Stimulated activated CD8-positive, alpha-beta memory T cell treated with anti-CD3 and anti-CD28 coated beads, Interleukin-12 subunit alpha, Interleukin-12 subunit beta, amount 100 ng/mL, for 1 hour (primary cell): ENCODE measurements around the gene HPGDS.
"Not testable (repeated sequence)": the region's sequence is repeated elsewhere in the genome, so short reads cannot be mapped to it uniquely, and the experiment has no call there.

Source experiments
- DNase-seq: peaks from one replicate; pipeline ENCODE4 v3.0.0-alpha.2; 2020; ENCODE audit warnings: low read depth

The HPGDS gene

DNA sequence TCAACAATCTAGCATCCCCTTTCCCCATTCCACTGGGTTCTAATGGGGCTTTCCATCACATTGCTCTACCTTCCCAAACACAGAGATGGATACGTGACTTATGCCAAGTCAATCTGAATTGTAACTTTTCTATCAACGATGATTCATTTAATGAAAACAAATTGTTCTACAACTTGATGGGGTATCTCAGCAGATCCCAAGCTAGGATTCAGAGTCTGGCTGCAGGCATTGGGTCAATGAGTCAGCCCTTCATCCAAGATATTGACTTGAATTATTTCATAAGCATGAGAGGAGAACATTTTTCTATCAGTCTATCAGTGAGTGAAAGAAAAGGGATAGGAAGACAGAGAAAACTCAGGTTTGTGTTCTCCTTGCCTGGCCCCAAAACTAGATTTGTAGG is 15.0 kb upstream of the HPGDS start:
- no peak for DNase-seq

DNA sequence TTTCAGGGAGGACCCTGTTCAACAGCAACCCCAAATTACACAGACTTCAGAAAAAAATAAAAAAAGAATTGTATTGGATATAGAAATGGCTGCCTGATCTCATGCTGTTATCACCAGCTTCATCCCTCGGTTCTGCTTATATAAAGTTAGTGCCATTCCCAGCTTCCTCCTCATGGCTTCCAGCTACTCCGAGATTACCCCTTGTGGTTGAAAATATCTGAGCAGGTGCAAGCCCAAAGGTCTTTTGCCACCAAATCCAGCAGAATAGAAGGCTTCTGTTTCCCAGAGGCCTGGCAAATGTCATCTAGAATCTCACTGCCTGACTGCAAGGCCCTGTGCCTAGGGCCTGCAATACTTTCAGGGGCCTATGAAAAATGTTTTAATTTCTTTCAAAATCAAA is 13.8 kb upstream of the HPGDS start:
- no peak for DNase-seq

DNA sequence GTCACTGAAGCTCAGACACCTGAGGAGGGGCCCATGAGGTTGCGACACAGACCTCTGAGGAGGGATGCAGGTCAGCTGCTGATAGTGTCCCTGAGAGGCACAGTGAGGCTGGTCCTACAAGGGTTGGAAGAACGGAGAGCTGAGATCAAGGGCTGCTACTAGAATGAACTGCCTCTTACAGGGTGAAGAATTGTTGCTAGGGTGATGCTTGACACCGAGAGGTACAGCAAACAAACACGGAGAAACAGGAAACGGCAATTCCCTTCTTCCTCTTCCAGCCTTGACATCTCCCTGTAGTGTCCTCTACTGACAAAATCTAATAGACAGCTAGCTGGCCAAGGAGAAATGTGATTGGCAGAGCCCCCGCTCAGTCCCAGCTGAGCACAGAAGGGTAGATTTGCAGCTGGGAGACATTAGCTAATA is 11.8 kb upstream of the HPGDS start:
- DNase-seq, result no peak

DNA sequence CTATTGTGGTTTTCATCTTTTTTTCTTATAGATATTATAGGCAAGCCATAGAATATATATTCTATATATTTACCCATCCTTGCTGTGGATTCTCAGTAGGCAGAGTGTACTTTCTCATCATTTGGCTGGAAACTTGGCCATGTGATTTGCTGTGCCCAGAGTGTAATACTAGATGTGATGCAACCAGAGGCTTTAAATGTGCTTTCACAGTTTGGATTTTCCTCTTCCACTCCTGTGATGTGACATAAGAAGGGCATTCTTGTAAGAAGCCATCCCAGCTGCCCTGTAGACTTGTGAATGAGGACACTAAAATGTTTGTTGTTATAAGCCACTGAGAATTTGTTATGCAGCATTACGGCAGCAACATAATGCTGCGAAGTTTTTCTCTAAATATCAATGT is 10.4 kb upstream of the HPGDS start:
- DNase-seq, result no peak

DNA sequence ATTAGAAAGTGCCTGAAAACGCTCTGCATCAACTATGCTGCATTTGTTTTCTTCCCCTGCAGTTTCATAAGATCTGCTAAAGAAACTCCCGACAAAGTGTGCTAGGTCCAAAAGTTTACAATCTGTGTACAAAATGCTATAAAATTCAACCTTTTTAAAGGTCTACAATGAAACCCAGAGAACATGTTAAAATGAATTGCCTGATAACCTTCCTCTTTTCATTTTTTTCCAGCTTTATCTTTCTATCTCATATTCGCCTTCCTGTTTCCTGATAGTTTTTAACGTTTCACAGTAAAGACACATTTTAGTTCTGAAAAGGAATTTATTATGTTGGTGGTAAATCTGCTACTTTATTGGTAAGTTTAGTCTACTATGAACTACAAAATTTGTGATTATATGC is 9.5 kb upstream of the HPGDS start:
- no peak for DNase-seq

DNA sequence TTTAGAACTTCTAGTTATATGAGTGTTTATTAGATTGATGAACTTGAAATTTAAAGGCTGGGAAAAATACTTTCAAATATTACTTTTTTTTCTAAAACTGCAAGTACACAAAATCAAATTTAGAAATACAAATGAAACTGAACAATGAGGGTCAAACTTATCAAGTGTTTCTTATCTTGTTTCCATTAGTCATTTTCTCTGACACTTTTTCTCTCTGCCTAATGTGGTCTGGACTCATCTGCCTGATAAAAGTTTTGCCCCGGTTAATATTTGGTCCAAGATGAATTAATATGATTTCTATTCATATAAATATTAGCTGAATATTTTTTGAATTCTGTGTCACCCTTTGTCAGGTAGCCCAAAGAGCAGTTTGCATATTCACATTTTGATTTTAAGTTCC is 8.7 kb upstream of the HPGDS start:
- no peak for DNase-seq

DNA sequence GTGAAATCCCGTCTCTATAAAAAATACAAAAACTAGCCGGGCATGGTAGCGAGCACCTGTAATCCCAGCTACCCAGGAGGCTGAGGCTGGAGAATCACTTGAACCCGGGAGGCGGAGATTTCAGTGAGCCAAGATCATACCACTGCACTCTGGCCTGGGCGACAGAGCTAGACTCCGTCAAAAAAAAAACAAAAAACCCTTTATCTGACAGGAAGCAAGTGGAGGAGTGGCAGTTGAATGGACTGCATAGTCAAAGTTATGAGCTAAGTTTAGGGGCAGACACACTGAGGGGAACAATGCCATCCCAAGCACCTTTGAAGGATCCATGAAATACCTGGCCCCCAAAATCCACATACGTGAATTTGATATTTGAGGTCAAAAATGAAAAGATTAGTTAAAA is 7.5 kb upstream of the HPGDS start:
- DNase-seq, result no peak

DNA sequence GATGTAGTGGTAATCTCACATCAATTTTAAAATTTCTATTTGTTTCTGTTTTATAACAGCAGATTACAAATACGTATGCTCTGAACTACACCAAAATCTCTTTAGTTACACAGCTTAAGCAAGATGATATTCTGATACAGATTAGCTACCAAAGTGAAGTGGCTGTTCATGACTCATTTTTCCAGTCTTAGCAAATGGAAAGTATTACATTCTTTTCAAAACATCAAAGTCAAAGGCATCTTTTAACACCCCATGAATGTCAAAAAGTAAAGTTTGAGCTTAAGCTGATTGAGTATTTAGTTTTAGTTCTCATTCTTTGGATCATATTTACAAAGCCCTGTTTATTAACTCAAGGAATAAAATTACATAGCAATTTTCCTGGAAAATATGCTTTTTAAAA is 6.6 kb upstream of the HPGDS start:
- DNase-seq, result no peak

DNA sequence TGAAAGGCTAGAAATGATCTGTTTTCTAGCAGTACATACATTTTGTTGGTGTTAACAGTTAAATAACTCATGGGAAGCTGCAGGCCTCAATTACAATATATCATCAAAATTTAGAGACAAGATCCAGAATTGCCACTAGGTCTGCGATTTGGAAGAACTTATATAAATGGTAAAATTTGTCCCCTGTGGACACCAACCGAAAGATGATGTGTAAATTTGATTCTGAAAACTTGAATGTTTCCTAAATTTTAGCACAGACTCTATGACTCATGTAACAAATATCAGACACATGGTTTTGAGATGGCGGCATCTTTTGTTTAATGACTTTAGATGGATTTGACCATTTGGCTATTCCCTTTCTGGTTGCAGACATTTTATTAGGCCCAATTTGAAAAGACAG is 6.0 kb upstream of the HPGDS start:
- DNase-seq, result no peak

DNA sequence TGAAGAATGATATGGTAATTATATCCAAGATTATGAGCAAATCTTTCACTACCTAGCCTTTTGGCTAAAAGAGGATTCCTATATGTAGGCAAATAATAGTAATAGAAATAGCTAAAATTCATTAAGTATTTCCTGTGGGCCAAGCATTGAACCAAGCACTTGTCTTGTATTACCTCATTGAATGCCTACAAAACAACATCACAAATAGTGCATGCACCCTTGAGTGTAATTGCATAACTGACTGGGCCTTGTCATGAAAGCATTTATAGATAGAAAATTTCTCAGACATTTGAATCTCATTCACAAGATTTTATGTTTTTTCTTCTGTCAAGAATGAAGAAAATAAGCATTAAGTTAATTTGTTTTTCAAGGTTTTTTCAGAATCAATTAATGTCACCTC is 3.9 kb upstream of the HPGDS start:
- no peak for DNase-seq

DNA sequence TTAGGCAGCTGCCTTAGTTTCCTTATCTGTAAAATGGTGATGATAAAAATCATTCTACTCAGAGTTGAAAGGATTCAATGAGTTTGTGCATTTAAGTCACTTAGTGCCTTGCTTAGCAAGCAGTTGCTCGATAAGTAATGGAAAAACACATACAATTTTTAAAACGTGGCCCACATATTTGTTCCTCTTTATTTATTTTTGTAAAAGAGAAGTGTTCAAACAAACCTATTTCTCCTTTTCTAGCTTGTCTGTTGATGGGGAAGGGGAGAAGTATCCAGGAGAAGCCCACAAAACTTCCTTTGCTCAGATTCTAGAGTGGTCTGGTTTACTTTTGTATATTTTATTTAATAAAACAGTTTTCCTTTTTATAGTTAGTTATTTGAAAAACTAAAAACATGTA is 3.3 kb upstream of the HPGDS start:
- DNase-seq, result no peak

DNA sequence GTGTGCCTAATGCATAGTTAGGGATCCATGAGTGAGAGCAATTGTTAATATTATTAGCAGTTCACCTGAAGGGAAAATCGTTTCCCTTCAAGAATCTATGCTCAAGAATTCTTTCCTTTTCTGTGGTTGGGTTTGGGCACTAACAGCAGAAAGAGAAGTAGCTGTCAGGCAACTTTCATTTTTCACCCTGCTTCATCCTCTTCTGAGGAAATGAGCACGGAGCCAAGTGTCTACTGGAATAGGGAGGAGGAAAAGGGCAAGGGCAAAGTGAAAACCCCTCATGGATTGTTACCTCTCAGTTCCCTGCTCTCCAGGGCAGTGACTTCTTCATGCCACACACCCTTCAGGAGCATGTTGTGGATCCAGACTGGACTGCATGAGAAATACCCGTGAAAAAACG is 2.6 kb upstream of the HPGDS start:
- DNase-seq, result no peak

DNA sequence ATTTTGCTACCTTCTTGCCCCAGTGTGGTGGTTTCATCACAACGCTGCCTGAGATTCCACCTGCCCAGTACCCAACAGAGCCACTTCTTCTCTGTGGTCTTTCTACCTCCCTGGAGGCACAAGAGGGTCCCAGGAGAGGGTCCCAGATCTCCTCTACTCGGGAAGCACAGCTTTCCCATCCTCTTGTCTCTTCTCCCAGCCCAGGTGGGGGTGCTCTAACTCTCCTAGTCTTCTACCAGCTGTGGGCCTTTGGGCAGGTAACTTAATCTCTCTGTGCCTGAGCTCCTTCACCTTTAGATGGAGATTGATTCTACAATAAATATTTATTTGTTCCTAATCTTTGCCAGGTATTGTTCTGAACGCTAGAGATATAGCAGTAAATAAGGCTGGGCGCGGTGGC is 1.8 kb upstream of the HPGDS start:
- DNase-seq, result no peak

DNA sequence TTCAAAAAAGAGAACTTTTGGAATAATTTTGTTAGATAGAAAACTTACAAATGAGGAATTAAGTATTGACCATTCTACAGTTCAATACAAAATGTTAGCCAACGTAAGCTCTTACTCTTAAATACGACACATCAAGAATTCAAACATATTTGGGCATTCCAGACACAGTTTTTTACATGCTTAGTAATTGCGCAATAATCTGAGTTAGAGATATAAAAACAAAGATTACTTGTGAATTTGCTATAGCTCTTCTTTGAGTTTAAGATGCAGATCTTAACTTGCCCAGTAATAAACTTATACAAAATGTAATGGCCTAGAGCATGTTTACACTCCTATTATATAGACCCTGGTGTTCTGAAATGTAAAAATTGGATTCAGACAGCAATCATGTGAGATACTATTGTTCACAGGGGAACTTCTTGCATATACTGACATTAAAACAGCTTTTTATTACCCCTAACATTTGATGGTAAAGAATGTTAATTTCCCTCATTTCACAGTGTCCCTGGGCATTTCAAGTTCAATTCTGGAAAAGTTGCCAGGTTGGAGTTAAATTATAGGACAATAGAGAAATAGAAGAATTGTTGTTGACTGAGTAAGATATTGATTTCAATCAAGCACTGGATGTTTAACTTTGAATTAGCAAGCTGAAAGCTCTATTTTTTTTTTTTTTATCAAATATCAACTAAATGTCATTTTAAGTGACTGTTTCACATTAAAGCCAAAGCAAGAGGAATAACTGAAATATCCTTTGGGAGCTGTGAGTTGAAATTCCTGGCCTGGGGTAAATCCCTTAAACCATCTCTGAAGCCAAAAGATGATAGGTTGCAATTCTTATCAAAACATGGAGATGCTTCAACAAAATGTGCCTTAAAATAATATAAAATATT is 910 bp downstream of the HPGDS start:
- no peak for DNase-seq

DNA sequence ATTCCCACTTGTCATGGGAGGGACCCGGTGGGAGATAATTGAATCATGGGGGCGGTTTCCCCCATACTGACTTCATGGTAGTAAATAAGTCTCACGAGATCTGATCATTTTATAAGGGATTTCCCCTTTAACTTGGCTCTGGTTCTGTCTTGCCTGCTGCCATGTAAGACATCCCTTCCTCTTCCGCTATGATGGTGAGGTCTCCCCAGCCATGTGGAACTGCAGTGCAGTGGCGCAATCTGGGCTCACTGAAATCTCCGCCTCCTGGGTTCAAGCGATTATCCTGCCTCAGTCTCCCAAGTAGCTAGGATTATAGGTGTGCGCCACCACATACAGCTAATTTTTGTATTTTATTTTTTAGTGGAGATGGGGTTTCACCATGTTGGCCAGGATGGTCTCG is 2.9 kb downstream of the HPGDS start:
- DNase-seq, result no peak

DNA sequence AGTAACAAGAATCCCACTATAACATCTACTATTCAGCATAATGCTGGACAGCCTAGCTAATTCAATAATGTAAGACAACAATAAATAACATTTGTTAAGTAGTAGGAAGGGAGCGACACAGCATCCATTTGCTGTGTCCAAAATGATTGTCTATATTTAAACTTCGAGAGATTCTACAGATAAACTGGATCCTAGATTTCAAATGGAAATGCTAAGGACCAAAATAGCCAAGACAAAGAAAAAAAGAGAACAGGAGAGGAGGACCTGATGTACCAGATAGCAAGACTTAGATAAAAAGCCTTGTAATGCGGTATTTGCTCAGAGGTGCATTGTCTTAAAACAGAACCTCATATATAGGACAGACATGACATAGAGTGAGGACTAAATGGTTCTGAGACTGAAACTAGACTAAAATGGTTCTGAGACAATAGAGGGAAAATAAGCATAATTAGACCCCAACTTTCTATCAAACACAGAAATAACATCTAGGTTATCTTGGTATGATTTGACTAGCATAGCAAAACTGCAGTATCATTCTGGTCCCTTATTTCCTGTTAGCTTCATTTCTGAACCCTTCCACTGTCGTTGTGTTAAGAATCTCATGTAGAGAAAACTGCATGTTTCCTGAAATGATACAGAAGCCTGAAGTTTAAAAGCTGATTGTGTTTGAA is 3.8 kb downstream of the HPGDS start:
- no peak for DNase-seq

DNA sequence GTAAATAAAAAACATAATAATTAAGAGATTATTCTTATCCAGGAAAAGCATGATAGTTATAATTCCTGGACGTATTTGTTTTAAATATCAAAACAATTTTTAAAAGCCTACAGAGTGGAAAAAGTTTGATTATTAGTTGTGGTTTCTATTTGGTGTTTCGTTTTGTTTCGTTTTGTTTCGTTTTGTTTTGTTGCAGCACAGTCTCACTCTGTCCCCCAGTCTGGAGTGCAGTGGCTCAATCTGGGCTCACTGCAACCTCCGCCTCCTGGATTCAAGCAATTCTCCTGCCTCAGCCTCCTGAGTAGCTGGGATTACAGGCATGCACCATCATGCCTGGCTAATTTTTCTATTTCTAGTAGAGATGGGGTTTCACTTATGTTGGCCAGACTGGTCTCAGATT is 5.8 kb downstream of the HPGDS start:
- not testable (repeated sequence) for DNase-seq

DNA sequence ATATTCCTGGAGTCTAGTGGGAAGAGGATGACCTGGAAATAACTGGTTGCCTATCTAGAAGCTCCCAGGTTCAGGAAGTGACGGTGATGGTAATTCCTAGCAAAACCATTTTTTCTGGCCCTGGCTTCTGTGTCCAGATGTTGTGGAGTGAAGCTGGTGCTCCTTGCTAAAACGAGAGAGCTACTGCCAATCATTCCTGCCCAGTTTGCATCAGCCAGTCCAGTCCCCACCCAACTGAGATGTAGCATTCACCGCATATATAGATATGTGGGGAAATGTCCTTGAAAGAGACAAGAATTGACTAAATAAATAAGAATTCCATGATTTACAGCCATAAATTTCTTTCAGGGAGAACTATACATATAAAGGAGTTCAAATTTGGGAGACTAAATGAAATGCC is 6.3 kb downstream of the HPGDS start:
- DNase-seq, result no peak

DNA sequence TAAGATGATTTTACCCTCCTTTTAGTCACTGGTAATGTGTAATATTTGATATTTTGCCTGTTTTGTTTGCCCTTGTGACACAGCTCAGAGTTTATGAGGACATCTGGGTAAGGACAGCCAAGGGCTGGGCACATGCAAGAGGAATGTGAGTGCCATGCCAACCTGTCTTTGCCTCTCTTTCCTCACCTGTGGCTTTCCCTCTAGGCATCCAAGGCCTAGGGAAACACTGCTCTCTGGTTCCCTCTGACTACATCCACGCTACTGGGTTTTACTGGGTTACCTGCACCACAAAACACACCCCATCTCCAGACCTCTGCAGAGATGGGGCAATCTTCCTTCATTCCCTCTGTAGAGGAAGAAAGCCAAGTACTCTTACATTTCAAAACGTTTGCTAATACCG is 7.7 kb downstream of the HPGDS start:
- DNase-seq, result no peak

DNA sequence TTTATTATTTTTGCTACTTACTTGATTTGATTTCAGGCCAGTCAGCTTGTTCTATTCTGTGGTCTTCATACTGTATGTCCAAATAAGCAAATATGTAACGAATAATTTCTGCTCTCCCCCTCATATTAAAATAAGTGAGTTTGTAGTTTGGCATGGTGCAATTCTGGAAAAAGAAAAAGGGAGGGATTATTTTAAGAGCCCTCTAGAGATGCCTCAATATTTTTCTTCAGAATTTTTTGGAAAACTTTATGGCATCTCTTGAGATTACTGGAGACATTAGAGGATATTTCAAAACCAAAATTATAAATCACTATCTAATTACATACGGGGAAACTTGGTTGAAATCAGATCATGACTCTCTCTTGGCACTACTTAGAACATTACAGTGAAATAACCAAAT is 8.2 kb downstream of the HPGDS start:
- DNase-seq, result no peak

DNA sequence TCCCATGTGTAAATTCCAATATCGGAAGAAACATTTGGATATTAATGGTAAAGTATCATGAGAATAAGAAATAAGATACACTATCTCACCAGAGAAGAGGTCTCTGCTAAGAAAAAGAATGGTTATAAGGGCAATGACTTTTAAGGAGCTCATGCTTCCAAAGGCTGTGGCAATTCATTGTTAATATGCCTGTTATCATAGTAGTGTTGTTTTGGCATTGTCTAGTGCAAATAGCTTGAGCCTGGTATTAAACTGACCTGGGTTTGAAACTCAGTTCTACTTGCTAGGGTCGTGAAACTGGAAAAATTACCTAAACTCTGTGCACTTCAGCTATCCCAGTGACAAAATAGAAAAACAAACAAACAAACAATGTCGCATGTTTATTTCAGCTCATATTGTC is 8.8 kb downstream of the HPGDS start:
- DNase-seq, result no peak

DNA sequence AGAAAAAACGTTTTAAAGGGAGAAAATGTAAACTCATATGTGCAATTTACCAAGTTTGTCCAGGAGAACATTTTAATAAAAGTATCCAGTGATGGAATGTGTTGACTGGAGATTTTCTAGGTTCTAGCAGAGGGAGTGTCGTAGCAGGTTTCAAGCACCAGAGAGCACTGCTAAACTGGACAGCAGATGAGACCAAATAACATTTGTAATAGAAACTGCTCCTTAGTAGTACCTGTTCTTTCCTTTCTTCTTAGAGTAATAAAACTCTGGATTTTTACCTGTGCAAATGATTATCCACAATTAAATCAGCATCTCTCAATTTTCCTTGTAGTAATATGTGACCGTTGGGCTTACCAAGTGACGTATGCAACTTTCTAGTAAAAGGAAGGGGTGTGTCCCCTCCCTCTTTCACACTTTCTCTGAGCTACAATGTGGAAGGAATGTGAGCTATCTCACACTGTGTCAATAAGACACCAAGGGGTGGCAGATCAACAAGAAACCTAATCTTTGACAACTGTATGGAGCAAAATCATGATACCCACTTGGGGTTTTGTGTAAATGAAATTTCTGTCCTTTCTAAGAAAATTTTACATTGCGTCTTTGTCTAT is 9.5 kb downstream of the HPGDS start:
- DNase-seq, result no peak

DNA sequence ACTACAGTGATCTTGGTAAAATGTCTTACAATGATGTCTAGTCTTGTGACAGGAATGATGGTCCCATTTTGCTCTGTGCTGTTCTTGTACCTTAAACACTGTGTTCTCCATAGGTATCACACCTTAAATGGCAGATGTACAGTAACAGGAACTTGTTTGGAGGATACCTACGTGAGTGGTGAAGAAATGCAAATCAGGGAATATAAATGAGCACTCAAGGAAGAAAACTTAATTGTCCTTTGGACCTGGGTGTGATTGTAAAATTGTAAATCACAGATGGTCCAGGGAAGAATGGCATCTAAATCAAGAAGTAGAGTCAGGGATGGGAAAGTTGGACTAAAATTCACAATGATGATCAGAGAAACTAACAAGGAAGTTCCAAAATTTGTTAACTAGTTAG is 12.7 kb downstream of the HPGDS start:
- DNase-seq, result no peak
